ENCODE results near the gene ATRNL1. TPM values are rescaled to one million over a fixed set of nuclear protein-coding genes. Genes with fewer than 3 reads are reported as not detected.
"Not testable (repeated sequence)": the region's sequence is repeated elsewhere in the genome, so short reads cannot be mapped to it uniquely, and the experiment has no call there.

ATRNL1 gene
- polyA plus RNA-seq, 3 donors from 2014 or later = not detected

DNA sequence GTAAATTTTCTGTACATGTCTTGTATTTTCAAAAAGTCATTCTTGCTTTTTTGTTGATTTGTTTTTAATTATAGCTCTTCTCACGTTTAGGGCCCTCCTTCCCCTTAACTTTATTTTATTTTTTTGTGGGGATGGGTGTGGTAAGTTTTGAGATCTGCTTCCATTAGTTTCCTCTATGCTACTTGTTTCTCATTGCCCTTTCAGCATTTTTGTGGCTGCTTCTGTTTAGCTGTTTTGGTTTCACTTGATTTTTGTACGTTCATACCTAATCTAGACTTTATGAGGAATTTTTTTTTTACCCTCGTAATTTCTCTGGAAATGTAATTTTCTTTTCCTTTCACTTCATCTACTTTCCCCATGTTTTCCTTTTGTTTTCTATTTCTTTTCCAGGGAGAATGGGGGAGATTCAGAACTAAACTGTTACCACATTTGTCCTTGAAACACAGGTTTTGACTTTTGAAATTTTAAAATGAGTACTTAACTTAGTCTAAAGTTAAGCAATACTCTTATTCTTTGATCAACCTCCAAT, 80.8 kb downstream of the ATRNL1 start:
- no peak for DNase-seq
- no peak overlapping the region for H3K4me3 Mint-ChIP-seq
- peaks cover 0 to 2% (median under 1%) of the 10 kb centered on the region in 6 donors for H3K9me3 Mint-ChIP-seq
- H3K36me3 Mint-ChIP-seq = no peaks in the 10 kb centered on the region
- no peaks in the 10 kb centered on the region for H3K4me1 Mint-ChIP-seq
- H3K27ac Mint-ChIP-seq = no peak overlapping the region
- H3K27me3 Mint-ChIP-seq (ENCODE audit: low read depth in 3 of 3) = peaks cover 0 to 3% (median 2%) of the 10 kb centered on the region in 3 donors

DNA sequence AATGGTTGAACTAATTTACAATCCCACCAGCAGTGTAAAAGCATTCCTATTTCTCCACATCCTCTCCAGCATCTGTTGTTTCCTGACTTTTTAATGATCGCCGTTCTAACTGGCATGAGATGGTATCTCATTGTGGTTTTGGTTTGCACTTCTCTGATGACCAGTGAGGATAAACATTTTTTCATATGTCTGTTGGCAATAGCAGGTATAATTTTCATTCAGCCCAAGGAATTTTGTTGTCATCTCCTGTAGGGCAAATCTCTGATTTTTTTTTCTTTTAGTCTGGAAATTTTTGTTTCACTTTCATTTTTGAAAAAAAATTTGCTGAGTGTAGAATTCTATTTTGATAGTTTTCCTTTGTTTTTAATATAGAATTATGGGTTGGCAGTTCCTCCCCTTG, 114.1 kb downstream of the ATRNL1 start:
- H3K9me3 Mint-ChIP-seq; H3K27ac Mint-ChIP-seq; H3K27me3 Mint-ChIP-seq (ENCODE audit: low read depth in 3 of 3); DNase-seq; H3K36me3 Mint-ChIP-seq: not testable (repeated sequence)
- peaks cover 6 to 13% of the 10 kb centered on the region in 2 donors for H3K4me1 Mint-ChIP-seq
- peak overlapping the region in 4 of 5 donors; percentile 6 to 57 (median 8) for H3K4me3 Mint-ChIP-seq

DNA sequence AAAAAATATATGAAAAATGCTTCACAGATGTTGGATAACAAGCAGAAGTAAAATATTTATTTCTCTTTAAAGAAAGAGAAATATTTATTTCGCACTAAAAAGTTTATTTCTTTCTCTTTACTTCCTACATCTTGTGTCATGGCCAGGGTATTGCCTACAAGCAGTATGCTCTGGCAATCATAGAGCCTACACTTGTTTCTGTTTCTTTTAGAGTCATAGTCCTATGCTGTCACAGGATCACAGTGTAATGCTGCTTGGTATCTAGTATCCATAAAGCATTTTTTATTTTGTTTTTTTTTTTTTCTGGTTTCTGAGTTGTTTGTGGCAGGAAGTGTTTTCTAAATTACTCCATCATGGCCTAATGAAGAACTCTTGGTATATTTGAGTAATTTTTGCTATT, 116.0 kb downstream of the ATRNL1 start:
- no peak for DNase-seq
- Mint-ChIP-seq H3K4me3 (no peak overlapping the region), H3K27me3 (ENCODE audit: low read depth in 3 of 3) (no peaks in the 10 kb centered on the region), H3K4me1 (peaks cover 6 to 13% of the 10 kb centered on the region in 2 donors), H3K9me3 (peaks cover 0 to 16% (median 3%) of the 10 kb centered on the region in 6 donors), H3K27ac (no peak overlapping the region), H3K36me3 (no peaks in the 10 kb centered on the region)

DNA sequence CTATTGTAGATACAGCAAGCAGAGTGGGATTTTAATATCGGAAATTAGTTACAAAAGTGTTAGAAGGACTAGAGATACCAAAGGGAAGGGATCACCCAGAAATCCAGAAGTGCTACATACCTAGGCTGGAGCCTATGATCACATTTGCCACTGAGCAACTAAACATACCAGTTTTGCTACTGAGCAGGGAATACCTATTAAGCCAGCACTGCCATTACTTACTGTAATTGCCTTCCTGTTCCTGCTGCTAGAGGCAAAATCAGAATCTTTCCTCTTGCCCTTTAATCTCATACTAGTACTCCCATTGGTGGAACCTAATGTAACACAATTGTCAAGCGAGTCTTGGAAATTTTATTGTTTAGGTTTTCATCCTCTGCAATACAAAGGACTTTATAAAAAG, 121.7 kb downstream of the ATRNL1 start:
- no peak overlapping the region for H3K27ac Mint-ChIP-seq
- H3K36me3 Mint-ChIP-seq = no peaks in the 10 kb centered on the region
- no peak for DNase-seq
- no peaks in the 10 kb centered on the region for H3K27me3 Mint-ChIP-seq (ENCODE audit: low read depth in 3 of 3)
- H3K4me1 Mint-ChIP-seq = no peaks in the 10 kb centered on the region
- H3K4me3 Mint-ChIP-seq = no peak overlapping the region
- peaks cover 0 to 10% (median 5%) of the 10 kb centered on the region in 6 donors for H3K9me3 Mint-ChIP-seq

DNA sequence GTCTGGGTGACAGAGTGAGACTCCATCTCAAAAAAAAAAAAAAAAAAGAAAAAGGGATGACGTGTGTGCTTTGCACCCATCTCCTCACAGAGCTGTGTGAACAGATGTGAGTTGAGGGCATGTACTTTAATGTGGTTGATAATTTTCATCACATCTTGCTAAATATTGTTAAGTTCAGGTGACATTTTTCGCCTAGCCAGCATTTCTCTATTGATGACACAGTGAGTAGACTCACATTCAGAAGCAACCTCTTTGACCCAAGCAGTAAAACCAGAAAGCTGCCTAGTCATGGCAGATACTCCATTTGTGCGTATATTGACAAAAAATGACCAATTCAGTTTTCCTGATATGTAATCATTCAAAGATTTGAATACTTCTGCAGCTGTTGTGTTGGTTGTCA, 126.0 kb downstream of the ATRNL1 start:
- Mint-ChIP-seq H3K27ac (no peak overlapping the region), H3K4me3 (no peak overlapping the region), H3K9me3 (peaks cover 0 to 24% (median 4%) of the 10 kb centered on the region in 6 donors), H3K27me3 (ENCODE audit: low read depth in 3 of 3) (peaks cover 0 to 1% (median 0%) of the 10 kb centered on the region in 3 donors), H3K36me3 (no peaks in the 10 kb centered on the region), H3K4me1 (no peaks in the 10 kb centered on the region)
- no peak for DNase-seq

DNA sequence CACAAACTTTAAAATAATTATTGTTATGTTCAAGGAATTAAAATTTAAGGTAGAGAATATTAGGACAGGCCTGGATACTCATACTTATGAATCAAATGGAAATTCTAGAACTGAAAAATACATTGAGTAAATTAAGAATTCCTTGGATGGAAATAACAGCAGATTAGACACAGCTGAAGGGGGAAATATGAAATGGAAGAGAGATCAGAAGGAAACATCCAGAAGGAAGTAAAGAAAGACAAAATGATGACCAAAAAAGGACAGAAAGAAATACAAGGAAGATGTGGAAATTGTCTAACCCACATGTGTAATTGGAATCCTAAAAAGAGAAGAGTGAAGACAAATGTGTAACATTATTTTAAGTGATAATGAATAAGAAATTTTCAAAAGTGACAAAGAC, 128.9 kb downstream of the ATRNL1 start:
- no peaks in the 10 kb centered on the region for H3K4me1 Mint-ChIP-seq
- peaks cover 0 to 24% (median 4%) of the 10 kb centered on the region in 6 donors for H3K9me3 Mint-ChIP-seq
- DNase-seq = no peak
- H3K27me3 Mint-ChIP-seq (ENCODE audit: low read depth in 3 of 3) = peaks cover 0 to 1% (median 0%) of the 10 kb centered on the region in 3 donors
- H3K4me3 Mint-ChIP-seq = no peak overlapping the region
- H3K27ac Mint-ChIP-seq = no peak overlapping the region
- no peaks in the 10 kb centered on the region for H3K36me3 Mint-ChIP-seq

DNA sequence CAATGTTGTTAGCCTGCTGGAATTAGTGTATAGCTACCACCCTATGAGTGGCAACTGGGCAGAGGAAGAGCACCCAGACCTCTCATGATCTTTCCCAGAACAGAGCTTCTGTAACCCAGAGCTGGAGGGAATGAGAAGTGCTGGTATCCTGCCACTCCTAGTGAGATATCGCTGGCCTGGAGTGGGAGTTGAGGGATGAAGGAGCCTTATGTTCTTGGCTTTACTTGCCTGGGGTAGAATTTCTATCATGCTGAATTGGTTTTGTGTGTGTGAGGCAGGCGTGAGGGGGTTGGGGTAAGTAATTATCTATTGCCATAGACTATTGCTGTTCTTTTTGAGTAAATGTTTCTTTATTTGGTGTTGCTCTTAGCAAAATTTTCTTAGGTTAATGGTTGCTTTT, 146.6 kb downstream of the ATRNL1 start:
- H3K9me3 Mint-ChIP-seq = peaks cover 0 to 7% (median 5%) of the 10 kb centered on the region in 6 donors
- H3K36me3 Mint-ChIP-seq = no peaks in the 10 kb centered on the region
- H3K27me3 Mint-ChIP-seq (ENCODE audit: low read depth in 3 of 3) = peaks cover 0 to 4% (median 0%) of the 10 kb centered on the region in 3 donors
- H3K4me1 Mint-ChIP-seq = no peaks in the 10 kb centered on the region
- DNase-seq = no peak
- H3K27ac Mint-ChIP-seq = no peak overlapping the region
- H3K4me3 Mint-ChIP-seq = no peak overlapping the region

DNA sequence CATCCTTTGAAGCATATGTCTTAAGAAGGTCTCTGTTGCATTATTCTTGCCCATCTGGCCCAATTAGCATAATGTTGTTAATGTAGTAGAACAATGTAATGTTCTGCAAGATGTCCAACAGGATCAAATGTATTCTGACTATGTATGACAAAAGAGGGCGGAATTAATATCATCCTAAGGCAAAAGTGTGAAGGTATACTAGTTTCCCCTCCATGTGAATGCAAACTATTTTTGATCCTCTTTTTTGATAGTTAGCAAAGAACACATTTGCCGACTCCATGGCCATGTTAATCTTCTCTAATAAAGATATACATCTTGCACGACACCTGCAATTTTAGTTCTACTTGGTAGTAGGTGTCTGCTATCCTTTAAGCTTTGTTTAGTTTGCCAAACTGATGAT, 157.6 kb downstream of the ATRNL1 start:
- H3K27me3 Mint-ChIP-seq (ENCODE audit: low read depth in 3 of 3) = no peaks in the 10 kb centered on the region
- no peak overlapping the region for H3K27ac Mint-ChIP-seq
- no peaks in the 10 kb centered on the region for H3K4me1 Mint-ChIP-seq

DNA sequence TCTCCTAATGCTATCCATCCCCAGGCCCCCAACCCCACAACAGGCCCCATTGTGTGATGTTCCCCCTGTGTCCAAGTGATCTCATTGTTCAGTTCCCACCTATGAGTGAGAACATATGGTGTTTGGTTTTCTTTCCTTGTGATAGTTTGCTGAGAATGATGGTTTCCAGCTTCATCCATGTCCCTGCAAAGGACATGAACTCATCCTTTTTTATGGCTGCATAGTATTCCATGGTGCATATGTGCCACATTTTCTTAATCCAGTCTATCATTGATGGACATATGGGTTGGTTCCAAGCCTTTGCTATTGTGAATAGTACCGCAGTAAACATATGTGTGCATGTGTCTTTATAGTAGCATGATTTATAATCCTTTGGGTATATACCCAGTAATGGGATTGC, 160.6 kb downstream of the ATRNL1 start:
- H3K4me3 Mint-ChIP-seq; H3K36me3 Mint-ChIP-seq; DNase-seq; H3K27ac Mint-ChIP-seq; H3K4me1 Mint-ChIP-seq; H3K27me3 Mint-ChIP-seq (ENCODE audit: low read depth in 3 of 3): not testable (repeated sequence)
- peaks cover 11 to 36% (median 16%) of the 10 kb centered on the region in 6 donors for H3K9me3 Mint-ChIP-seq

More for the DNA sequence above, 157.6 kb downstream of the ATRNL1 start:
- Mint-ChIP-seq H3K36me3 (no peaks in the 10 kb centered on the region), H3K4me3 (no peak overlapping the region), H3K9me3 (peaks cover 0 to 16% (median 12%) of the 10 kb centered on the region in 6 donors)
- no peak for DNase-seq

DNA sequence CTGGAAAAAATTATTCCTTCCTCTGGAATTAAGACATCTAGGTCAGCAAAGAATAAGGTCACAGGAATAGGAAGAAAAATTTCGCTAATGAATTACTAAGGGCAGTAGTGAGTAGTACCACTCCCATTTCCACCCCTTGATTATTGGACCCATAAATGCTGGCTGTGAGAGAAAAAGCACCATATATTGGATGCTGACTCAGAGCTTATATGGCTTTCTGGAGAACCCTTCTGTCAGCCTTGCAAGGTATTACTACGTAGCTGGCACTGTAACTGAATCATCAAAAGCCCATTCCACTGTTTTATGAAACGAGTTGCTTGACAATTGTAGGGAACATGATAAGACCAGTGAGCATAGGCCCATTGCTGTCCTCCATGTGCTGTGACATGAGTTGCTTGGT, 179.3 kb downstream of the ATRNL1 start:
- no peak overlapping the region for H3K4me3 Mint-ChIP-seq
- DNase-seq = no peak
- no peaks in the 10 kb centered on the region for H3K4me1 Mint-ChIP-seq
- H3K27ac Mint-ChIP-seq = no peak overlapping the region
- peaks cover 0 to 13% (median 3%) of the 10 kb centered on the region in 6 donors for H3K9me3 Mint-ChIP-seq
- no peaks in the 10 kb centered on the region for H3K27me3 Mint-ChIP-seq (ENCODE audit: low read depth in 3 of 3)
- no peaks in the 10 kb centered on the region for H3K36me3 Mint-ChIP-seq

DNA sequence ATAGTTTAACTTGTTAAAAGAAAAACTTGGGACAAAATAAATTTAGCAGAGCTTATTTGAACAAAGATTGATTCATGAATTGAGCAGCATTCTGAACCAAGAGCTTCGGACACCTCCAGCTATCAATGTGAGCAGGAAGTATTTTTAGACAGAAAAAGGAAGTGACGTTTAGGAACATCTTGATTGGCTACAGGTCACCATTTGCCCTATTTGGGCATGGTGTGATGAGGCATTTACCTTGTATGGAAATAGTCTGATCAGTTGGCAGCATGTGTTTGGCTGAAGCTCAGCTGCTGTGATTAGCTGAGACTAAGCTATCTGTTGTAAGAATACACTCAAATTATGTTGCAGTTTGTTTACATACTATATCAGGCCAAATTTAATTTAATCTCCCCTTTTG, 185.1 kb downstream of the ATRNL1 start:
- H3K4me3 Mint-ChIP-seq = no peak overlapping the region
- no peaks in the 10 kb centered on the region for H3K27me3 Mint-ChIP-seq (ENCODE audit: low read depth in 3 of 3)
- H3K36me3 Mint-ChIP-seq = no peaks in the 10 kb centered on the region
- no peaks in the 10 kb centered on the region for H3K4me1 Mint-ChIP-seq
- peaks cover 0 to 18% (median 2%) of the 10 kb centered on the region in 6 donors for H3K9me3 Mint-ChIP-seq
- DNase-seq = no peak
- H3K27ac Mint-ChIP-seq = no peak overlapping the region

DNA sequence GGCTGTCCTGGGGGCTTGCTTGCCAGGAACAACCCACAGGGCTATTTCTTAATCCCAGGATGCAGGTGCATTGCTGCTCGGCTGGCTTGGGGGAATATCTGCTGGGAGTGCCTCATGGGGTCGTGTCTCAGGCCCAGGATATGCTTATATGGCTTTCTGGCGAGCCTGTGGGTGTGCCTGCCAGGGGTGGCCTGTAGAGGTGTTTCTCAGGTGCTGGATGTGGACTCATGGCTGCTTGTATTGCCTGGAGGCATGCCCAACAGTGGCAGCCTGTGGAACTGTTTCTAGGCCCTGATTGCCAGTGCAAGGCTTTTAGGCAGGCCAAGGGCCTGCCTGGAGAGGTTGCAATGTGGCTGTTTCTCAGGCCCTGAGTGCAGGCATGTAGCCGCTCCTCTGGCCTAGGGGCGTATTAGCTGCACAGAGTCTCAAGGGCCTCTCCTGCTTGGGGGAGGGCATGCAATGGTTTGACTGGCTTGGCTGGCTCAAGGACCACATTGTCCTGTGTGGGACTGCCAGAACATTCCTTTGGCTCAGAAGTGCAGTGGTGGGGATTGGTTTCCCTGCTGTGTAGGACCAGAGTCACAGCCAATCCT, 202.1 kb downstream of the ATRNL1 start:
- Mint-ChIP-seq H3K27me3 (ENCODE audit: low read depth in 3 of 3) (peaks cover 0 to 2% (median 0%) of the 10 kb centered on the region in 3 donors), H3K4me1 (no peaks in the 10 kb centered on the region), H3K9me3 (peaks cover 5 to 32% (median 22%) of the 10 kb centered on the region in 6 donors), H3K27ac (no peak overlapping the region), H3K4me3 (no peak overlapping the region), H3K36me3 (no peaks in the 10 kb centered on the region)
- no peak for DNase-seq

DNA sequence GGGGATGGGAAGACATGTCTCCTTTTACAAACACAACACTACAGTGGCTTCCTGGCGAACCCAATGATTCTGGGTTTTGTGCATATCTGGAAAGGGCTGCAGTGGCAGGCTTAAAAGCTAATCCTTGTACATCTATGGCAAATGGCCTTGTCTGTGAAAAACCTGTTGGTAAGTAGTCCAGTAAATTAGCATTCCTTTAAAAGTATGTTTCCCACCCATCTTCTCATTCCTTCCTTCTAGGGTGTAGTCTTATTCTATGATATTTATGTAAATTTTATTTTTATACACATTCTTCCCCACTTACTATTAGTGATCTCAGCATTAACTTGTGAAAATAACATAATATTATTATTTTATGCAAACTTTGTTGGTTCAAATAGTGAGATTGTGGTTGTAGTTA, 206.9 kb downstream of the ATRNL1 start:
- DNase-seq = no peak
- no peak overlapping the region for H3K4me3 Mint-ChIP-seq
- H3K9me3 Mint-ChIP-seq = peaks cover 0 to 8% (median 4%) of the 10 kb centered on the region in 6 donors
- no peaks in the 10 kb centered on the region for H3K36me3 Mint-ChIP-seq
- H3K27me3 Mint-ChIP-seq (ENCODE audit: low read depth in 3 of 3) = no peaks in the 10 kb centered on the region
- H3K4me1 Mint-ChIP-seq = no peaks in the 10 kb centered on the region
- no peak overlapping the region for H3K27ac Mint-ChIP-seq

DNA sequence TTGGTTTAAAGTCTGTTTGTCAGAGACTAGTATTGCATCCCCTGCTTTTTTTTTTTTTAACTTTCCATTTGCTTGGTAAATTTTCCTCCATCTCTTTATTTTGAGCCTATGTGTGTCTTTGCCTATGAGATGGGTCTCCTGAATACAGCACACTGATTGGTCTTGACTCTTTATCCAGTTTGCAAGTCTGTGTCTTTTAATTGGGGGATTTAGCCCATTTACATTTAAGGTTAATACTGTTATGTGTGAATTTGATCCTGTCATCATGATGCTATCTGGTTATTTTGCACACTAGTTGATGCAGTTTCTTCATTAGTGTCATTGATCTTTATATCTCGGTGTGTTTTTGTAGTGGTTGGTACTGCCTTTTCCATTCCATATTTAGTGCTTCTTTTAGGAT, 226.5 kb downstream of the ATRNL1 start:
- not testable (repeated sequence) for H3K4me1 Mint-ChIP-seq; H3K4me3 Mint-ChIP-seq; DNase-seq; H3K27ac Mint-ChIP-seq; H3K27me3 Mint-ChIP-seq (ENCODE audit: low read depth in 3 of 3); H3K36me3 Mint-ChIP-seq
- peaks cover 1 to 41% (median 25%) of the 10 kb centered on the region in 6 donors for H3K9me3 Mint-ChIP-seq

DNA sequence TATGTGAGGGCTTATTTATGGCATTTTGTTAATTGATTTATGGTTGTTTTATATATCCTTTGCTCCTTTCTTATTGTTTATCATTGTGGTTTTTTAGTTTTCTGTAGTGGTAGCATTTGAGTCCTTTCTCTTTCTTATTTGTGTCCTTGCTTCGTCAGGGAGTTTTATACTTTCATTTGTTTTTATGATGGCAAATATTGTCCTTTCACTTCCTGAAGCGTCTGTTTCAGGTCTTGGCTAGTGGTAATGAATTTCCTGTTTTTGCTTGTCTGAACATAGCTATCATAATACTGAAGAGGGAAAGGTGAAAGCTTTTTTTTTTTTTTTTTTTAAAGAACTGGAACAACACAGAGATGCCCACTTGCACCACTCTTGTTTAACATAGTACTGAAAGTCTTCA, 228.2 kb downstream of the ATRNL1 start:
- H3K9me3 Mint-ChIP-seq = peaks cover 1 to 48% (median 29%) of the 10 kb centered on the region in 6 donors
- H3K4me1 Mint-ChIP-seq = no peaks in the 10 kb centered on the region
- no peaks in the 10 kb centered on the region for H3K36me3 Mint-ChIP-seq
- no peak for DNase-seq
- H3K27me3 Mint-ChIP-seq (ENCODE audit: low read depth in 3 of 3) = peaks cover 0 to 1% (median 0%) of the 10 kb centered on the region in 3 donors
- H3K4me3 Mint-ChIP-seq = no peak overlapping the region
- H3K27ac Mint-ChIP-seq = no peak overlapping the region

Data from immature natural killer cell (primary cell).